Activated CD4-positive, alpha-beta memory T cell treated with anti-CD3 and anti-CD28 coated beads, Interleukin-2, amount 10 ng/mL, durations not matched to agents 7 days and 5 days (primary cell): Measurements from ENCODE around the gene CENPL. TPM values are rescaled to one million over a fixed set of nuclear protein-coding genes. Genes with fewer than 3 reads are reported as not detected.

Experiments used
- CTCF ChIA-PET: fragments of 350-600 bp; sonication (Branson Sonifier 250); formaldehyde crosslinking; loops from one replicate; lab custom pipeline; 2021; ENCODE audit warnings: antibody characterized with exemption, inconsistent platforms; lab: Charles Lee
- POLR2A ChIA-PET: fragments of 350-600 bp; sonication (Branson Sonifier 250); formaldehyde crosslinking; loops from one replicate; lab custom pipeline; 2021; ENCODE audit warnings: antibody characterized with exemption; lab: Charles Lee
- DNase-seq: peaks from one replicate; pipeline ENCODE4 v3.0.0-alpha.2; 2020
- H3K27ac Mint-ChIP-seq: one replicate; pipeline ENCODE4 v1.8.0; 2021; ENCODE audit warnings: mild to moderate bottlenecking, mixed read lengths
- H3K27me3 Mint-ChIP-seq: one replicate; pipeline ENCODE4 v1.8.0; 2021; ENCODE audit warnings: mixed read lengths
- H3K36me3 Mint-ChIP-seq: one replicate; pipeline ENCODE4 v1.8.0; 2021; ENCODE audit warnings: low read depth, mixed read lengths
- H3K4me1 Mint-ChIP-seq: one replicate; pipeline ENCODE4 v1.8.0; 2021; ENCODE audit warnings: mixed read lengths
- H3K4me3 Mint-ChIP-seq: one replicate; pipeline ENCODE4 v1.8.0; 2021; ENCODE audit warnings: mild to moderate bottlenecking, mixed read lengths
- H3K9me3 Mint-ChIP-seq: one replicate; pipeline ENCODE4 v1.8.0; 2021; ENCODE audit warnings: mixed read lengths
- total RNA-seq, 2 experiments: library from RNA; stranded (reverse); gene quantifications; one replicate each; pipeline ENCODE4 v1.2.3, GENCODE V29; 2021

CENPL gene, protein sequence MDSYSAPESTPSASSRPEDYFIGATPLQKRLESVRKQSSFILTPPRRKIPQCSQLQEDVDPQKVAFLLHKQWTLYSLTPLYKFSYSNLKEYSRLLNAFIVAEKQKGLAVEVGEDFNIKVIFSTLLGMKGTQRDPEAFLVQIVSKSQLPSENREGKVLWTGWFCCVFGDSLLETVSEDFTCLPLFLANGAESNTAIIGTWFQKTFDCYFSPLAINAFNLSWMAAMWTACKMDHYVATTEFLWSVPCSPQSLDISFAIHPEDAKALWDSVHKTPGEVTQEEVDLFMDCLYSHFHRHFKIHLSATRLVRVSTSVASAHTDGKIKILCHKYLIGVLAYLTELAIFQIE
- 10 to 100 TPM; 28.2 to 29.4 TPM for total RNA-seq

- no peaks in the 10 kb centered on the region for H3K9me3 Mint-ChIP-seq
- H3K27me3 Mint-ChIP-seq, result no peaks in the 10 kb centered on the region
- H3K36me3 Mint-ChIP-seq, result peaks cover 54% of the 10 kb centered on the region
- peak within 1 kb of the TSS; percentile 85 for H3K4me3 Mint-ChIP-seq
- peak; percentile 94 for DNase-seq
- H3K27ac Mint-ChIP-seq, result peak within 1 kb of the TSS; percentile 95
- POLR2A ChIA-PET, result interaction anchor here (0.7 to 5.2 kb wide), 32 partner anchors 9 to 1199 kb away, joined by 3 to 139 read pairs (median 4); partner anchors contain the start of genes CACYBP, GAS5, KLHL20 and MRPS14
- peaks cover 61% of the 10 kb centered on the region for H3K4me1 Mint-ChIP-seq
- CTCF ChIA-PET, result interaction anchor here (0.7 to 5.6 kb wide), 11 partner anchors 13 to 394 kb away, joined by 3 to 62 read pairs (median 3); partner anchors contain the start of genes GAS5 and ZBTB37
Measured at GRCh38 chr1:173824315-173825081, at the start of gene CENPL, which contains the start of gene DARS2. CENPL (minus strand) TSS chr1:173824883; CDS start chr1:173811299, 13,584 bp downstream. DARS2 (plus strand) TSS chr1:173824673; CDS start chr1:173825230, 557 bp downstream.

GRCh38 chr1:173871500-173871899 is 46.8 kb upstream of the CENPL start:
- peak overlapping the region; percentile 97 for H3K27ac Mint-ChIP-seq
- ChIA-PET CTCF (interaction anchor here (1.1 kb wide), 1 partner anchor 442 kb away, joined by 3 read pairs; no protein-coding TSS in a partner anchor), POLR2A (interaction anchor here (1.9 to 4.7 kb wide), 5 partner anchors 9 to 394 kb away, joined by 6 to 43 read pairs (median 18); partner anchors contain the start of genes KLHL20, PRDX6, RABGAP1L and RC3H1)
- H3K4me3 Mint-ChIP-seq, result peak overlapping the region; percentile 92
- peaks cover 44% of the 10 kb centered on the region for H3K4me1 Mint-ChIP-seq
- H3K9me3 Mint-ChIP-seq, result no peaks in the 10 kb centered on the region
- no peak for DNase-seq
- peaks cover 47% of the 10 kb centered on the region for H3K36me3 Mint-ChIP-seq
- no peaks in the 10 kb centered on the region for H3K27me3 Mint-ChIP-seq

DNA sequence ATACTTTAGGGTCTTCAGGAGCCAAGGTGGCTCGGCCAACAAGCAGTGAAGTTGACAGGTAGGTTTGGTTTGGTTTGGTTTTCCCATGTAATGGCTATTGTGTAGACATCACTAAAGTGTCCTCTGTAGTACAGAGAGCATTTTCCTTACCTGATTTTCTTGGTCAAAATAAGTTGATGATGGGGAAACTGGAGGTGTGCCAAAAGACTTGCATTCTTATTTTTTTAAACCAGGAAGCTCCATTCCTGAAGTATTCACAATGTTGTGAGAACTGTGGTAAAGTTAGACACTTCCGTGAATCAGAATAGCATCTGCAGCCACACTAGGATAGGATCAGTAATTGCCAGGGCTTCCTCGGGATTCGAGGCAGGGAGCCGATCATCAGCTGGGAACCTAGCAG is 46.4 kb upstream of the CENPL start:
- POLR2A ChIA-PET, result interaction anchor here (1.4 to 6.1 kb wide), 8 partner anchors 9 to 394 kb away, joined by 3 to 139 read pairs (median 19); partner anchors contain the start of genes CENPL, DARS2, KLHL20 and PRDX6
- Mint-ChIP-seq H3K27ac (peak overlapping the region; percentile 97), H3K4me3 (peak overlapping the region; percentile 92), H3K4me1 (peaks cover 48% of the 10 kb centered on the region), H3K9me3 (no peaks in the 10 kb centered on the region), H3K36me3 (peaks cover 50% of the 10 kb centered on the region), H3K27me3 (no peaks in the 10 kb centered on the region)
- no peak for DNase-seq
- CTCF ChIA-PET, result interaction anchor here (1.0 to 1.1 kb wide), 2 partner anchors 47 to 441 kb away, joined by 3 read pairs; partner anchors contain the start of gene DARS2

GRCh38 chr1:173870252-173871075 is 45.8 kb upstream of the CENPL start:
- Mint-ChIP-seq H3K4me1 (peaks cover 54% of the 10 kb centered on the region), H3K4me3 (peak overlapping the region; percentile 92), H3K27me3 (no peaks in the 10 kb centered on the region), H3K27ac (peak overlapping the region; percentile 97), H3K9me3 (no peaks in the 10 kb centered on the region), H3K36me3 (peaks cover 50% of the 10 kb centered on the region)
- POLR2A ChIA-PET, result interaction anchor here (0.8 to 6.1 kb wide), 19 partner anchors 8 to 1338 kb away, joined by 3 to 139 read pairs (median 5); partner anchors contain the start of genes CACYBP, CENPL, DARS2 and KLHL20
- DNase-seq, result peak; percentile 70
- CTCF ChIA-PET, result interaction anchor here (1.0 to 1.3 kb wide), 3 partner anchors 47 to 282 kb away, joined by 3 to 4 read pairs (median 3); partner anchors contain the start of genes DARS2 and KLHL20

- no peaks in the 10 kb centered on the region for H3K9me3 Mint-ChIP-seq
- peak overlapping the region; percentile 97 for H3K27ac Mint-ChIP-seq
- H3K27me3 Mint-ChIP-seq, result no peaks in the 10 kb centered on the region
- H3K4me3 Mint-ChIP-seq, result peak overlapping the region; percentile 92
- DNase-seq, result no peak
- H3K36me3 Mint-ChIP-seq, result peaks cover 60% of the 10 kb centered on the region
- ChIA-PET CTCF (interaction anchor here (0.6 to 2.4 kb wide), 3 partner anchors 45 to 439 kb away, joined by 3 to 12 read pairs (median 3); no protein-coding TSS in a partner anchor), POLR2A (interaction anchor here (0.7 to 6.1 kb wide), 28 partner anchors 12 to 1336 kb away, joined by 3 to 139 read pairs (median 7); partner anchors contain the start of genes CENPL, DARS2, KLHL20 and MRPS14)
- H3K4me1 Mint-ChIP-seq, result peaks cover 69% of the 10 kb centered on the region
Measured at GRCh38 chr1:173869021-173869359, 44.3 kb upstream of the CENPL start.

- peaks cover 74% of the 10 kb centered on the region for H3K4me1 Mint-ChIP-seq
- DNase-seq, result peak; percentile 97
- H3K27me3 Mint-ChIP-seq, result no peaks in the 10 kb centered on the region
- H3K36me3 Mint-ChIP-seq, result peaks cover 64% of the 10 kb centered on the region
- H3K27ac Mint-ChIP-seq, result peak within 1 kb of the TSS; percentile 97
- ChIA-PET CTCF (interaction anchor here (0.5 to 2.4 kb wide), 8 partner anchors 34 to 439 kb away, joined by 3 to 12 read pairs (median 3); partner anchors contain the start of genes CENPL and DARS2), POLR2A (interaction anchor here (0.7 to 6.1 kb wide), 37 partner anchors 8 to 1336 kb away, joined by 3 to 139 read pairs (median 5); partner anchors contain the start of genes CENPL, DARS2, KLHL20 and PRDX6)
- H3K9me3 Mint-ChIP-seq, result no peaks in the 10 kb centered on the region
- peak within 1 kb of the TSS; percentile 92 for H3K4me3 Mint-ChIP-seq
Measured at GRCh38 chr1:173868266-173869020, 43.8 kb upstream of the CENPL start, which contains the start of gene ZBTB37. ZBTB37 (plus strand) TSS chr1:173868380; CDS start chr1:173870226, 1,846 bp downstream.

DNA sequence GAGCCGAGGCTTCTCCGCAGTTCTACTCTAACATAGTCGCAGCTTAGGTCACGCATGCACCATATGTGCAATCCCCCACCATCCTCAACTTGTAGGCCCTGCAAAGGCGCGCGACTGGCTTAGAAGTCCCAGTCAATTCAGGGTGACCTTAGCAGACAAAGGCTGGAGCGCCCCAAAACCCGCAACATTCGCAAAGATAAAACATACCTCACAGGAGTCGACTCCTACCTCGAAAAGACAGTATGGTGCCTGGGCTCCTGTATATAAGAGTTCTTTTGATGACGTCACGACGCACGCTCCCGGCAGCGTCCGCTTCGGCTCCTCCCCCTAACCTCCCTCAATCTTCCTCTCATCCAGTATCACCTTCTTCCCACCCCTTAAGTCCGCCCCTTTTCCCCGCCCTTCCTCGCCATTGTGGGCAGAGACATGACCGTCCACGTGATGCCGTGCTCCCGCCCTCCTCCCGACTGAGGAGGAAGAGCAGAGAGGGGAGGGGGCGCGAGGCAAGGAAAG is 43.1 kb upstream of the CENPL start, which contains the start of gene GAS5:
Gene GAS5, minus strand, starts transcription at position 237 of the 513 bp plus-strand sequence.
- H3K27ac Mint-ChIP-seq, result peak within 1 kb of the TSS; percentile 97
- peaks cover 72% of the 10 kb centered on the region for H3K4me1 Mint-ChIP-seq
- CTCF ChIA-PET, result interaction anchor here (0.5 to 2.4 kb wide), 7 partner anchors 33 to 438 kb away, joined by 3 to 12 read pairs (median 3); partner anchors contain the start of genes CENPL and DARS2

DNA sequence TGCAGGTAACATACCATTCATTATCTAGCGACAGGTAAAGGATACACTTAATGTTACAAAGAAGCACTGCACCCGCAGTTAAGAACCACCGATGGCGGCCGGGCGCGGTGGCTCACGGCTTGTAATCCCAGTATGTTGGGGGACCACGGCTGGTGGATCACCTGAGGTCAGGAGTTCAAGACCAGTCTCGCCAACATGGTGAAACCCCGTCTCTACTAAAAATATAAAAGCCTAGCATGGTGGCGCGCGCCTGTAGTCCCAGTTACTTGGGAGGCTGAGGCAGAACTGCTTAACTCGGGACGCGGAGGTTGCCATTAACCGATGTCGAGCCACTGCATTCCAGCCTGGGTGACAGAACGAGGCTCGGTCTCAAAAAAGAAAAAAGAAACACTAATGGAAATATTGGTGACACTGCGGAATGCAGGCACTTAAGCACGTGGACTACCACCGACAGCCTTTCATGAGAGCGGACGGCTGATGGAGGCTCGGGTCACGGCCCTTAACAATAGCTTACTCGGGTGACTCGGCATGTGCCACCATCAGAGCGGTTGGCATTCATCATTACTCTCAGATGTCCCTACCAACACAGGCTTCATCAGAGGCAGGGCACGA is 42.6 kb upstream of the CENPL start:
- ChIA-PET POLR2A (interaction anchor here (0.9 to 6.1 kb wide), 15 partner anchors 10 to 1133 kb away, joined by 3 to 139 read pairs (median 11); partner anchors contain the start of genes CENPL, DARS2, KLHL20 and PRDX6), CTCF (interaction anchor here (1.2 kb wide), 1 partner anchor 351 kb away, joined by 6 read pairs; no protein-coding TSS in a partner anchor)
- H3K27me3 Mint-ChIP-seq, result no peaks in the 10 kb centered on the region
- H3K27ac Mint-ChIP-seq, result peak overlapping the region; percentile 97
- peak; percentile 41 for DNase-seq
- peaks cover 67% of the 10 kb centered on the region for H3K36me3 Mint-ChIP-seq
- peak overlapping the region; percentile 92 for H3K4me3 Mint-ChIP-seq
- peaks cover 74% of the 10 kb centered on the region for H3K4me1 Mint-ChIP-seq
- no peaks in the 10 kb centered on the region for H3K9me3 Mint-ChIP-seq

More for the DNA sequence above, 43.1 kb upstream of the CENPL start, which contains the start of gene GAS5:
- peak; percentile 100 for DNase-seq
- H3K36me3 Mint-ChIP-seq, result peaks cover 66% of the 10 kb centered on the region
- no peaks in the 10 kb centered on the region for H3K27me3 Mint-ChIP-seq
- POLR2A ChIA-PET, result interaction anchor here (0.7 to 6.1 kb wide), 35 partner anchors 8 to 1335 kb away, joined by 3 to 139 read pairs (median 5); partner anchors contain the start of genes CENPL, DARS2, KLHL20 and PRDX6
- peak within 1 kb of the TSS; percentile 92 for H3K4me3 Mint-ChIP-seq
- no peaks in the 10 kb centered on the region for H3K9me3 Mint-ChIP-seq

DNA sequence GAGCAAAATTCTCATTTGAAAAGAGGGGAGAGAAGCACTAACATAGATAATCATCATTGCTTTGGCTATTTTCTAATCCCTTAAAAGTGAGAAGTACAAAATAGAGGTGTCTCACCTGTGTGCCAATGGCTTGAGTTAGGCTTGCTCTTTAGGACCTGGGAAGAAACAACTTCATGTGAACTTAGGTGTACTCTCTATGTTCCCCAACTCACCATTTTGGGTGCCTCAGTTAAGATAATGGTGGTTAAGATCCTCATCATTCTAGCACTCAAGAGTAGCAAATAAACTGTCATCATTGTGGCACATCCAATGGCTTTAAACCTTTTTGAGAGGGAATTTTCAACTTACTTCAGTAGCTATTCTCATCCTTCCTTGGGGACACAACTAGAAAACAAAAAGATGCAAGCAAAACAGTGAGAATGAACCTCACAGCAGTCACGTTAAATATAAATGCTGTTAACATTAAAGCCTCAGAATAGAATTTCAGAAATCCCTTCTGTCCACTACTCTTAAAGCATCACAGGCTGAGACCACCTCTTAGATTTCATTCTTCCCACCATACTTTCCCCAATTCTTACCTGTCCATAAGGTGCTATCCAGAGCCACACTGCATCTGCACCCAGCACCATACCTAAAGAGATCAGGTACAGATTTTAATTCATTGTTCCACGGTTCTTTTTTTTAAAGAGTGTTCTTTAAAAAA is 41.9 kb upstream of the CENPL start:
- POLR2A ChIA-PET, result interaction anchor here (0.7 to 6.1 kb wide), 7 partner anchors 15 to 1134 kb away, joined by 3 to 139 read pairs (median 11); partner anchors contain the start of genes CENPL, DARS2 and KLHL20
- H3K4me1 Mint-ChIP-seq, result peaks cover 74% of the 10 kb centered on the region
- no peak for DNase-seq
- CTCF ChIA-PET, result interaction anchor here (0.8 kb wide), 1 partner anchor 152 kb away, joined by 3 read pairs; the partner anchor contains the start of gene KLHL20
- H3K36me3 Mint-ChIP-seq, result peaks cover 72% of the 10 kb centered on the region
- H3K9me3 Mint-ChIP-seq, result no peaks in the 10 kb centered on the region
- H3K4me3 Mint-ChIP-seq, result peak overlapping the region; percentile 92
- no peaks in the 10 kb centered on the region for H3K27me3 Mint-ChIP-seq
- peak overlapping the region; percentile 97 for H3K27ac Mint-ChIP-seq
